Activated CD8-positive, alpha-beta memory T cell treated with anti-CD3 and anti-CD28 coated beads, Interleukin-2, amount 10 ng/mL, durations not matched to agents 7 days and 5 days (primary cell): ENCODE measurements around the gene SMAD7. TPM values are rescaled to one million over a fixed set of nuclear protein-coding genes. Genes with fewer than 3 reads are reported as not detected.

ENCODE experiments used
- ATAC-seq: fragments of 150-1000 bp; cut with Tn5 transposase; one replicate; pipeline ENCODE4 v1.10.0; 2021; ENCODE audit warnings: moderate library complexity
- CTCF ChIA-PET: fragments of 350-600 bp; sonication (Branson Sonifier 250); formaldehyde crosslinking; loops from one replicate; lab custom pipeline; 2021; ENCODE audit warnings: antibody characterized with exemption; lab: Charles Lee
- DNase-seq: peaks from one replicate; pipeline ENCODE4 v3.0.0-alpha.2; 2020
- H3K27ac Mint-ChIP-seq: one replicate; pipeline ENCODE4 v1.8.0; 2021; ENCODE audit warnings: mild to moderate bottlenecking, mixed read lengths
- H3K27me3 Mint-ChIP-seq: one replicate; pipeline ENCODE4 v1.8.0; 2021; ENCODE audit warnings: mixed read lengths
- H3K36me3 Mint-ChIP-seq: one replicate; pipeline ENCODE4 v1.8.0; 2021; ENCODE audit warnings: mild to moderate bottlenecking, mixed read lengths
- H3K4me1 Mint-ChIP-seq: one replicate; pipeline ENCODE4 v1.8.0; 2021; ENCODE audit warnings: mixed read lengths
- H3K4me3 Mint-ChIP-seq: one replicate; pipeline ENCODE4 v1.8.0; 2021; ENCODE audit warnings: mild to moderate bottlenecking, moderate library complexity, mixed read lengths
- H3K9me3 Mint-ChIP-seq: one replicate; pipeline ENCODE4 v1.8.0; 2022; ENCODE audit warnings: low read depth, mixed read lengths
- total RNA-seq, 2 experiments: library from RNA; stranded (reverse); gene quantifications; one replicate each; pipeline ENCODE4 v1.2.3, GENCODE V29; 2021

The SMAD7 gene
- total RNA-seq, 2 experiments from 2014 or later = 18.5 to 29.3 TPM

DNA sequence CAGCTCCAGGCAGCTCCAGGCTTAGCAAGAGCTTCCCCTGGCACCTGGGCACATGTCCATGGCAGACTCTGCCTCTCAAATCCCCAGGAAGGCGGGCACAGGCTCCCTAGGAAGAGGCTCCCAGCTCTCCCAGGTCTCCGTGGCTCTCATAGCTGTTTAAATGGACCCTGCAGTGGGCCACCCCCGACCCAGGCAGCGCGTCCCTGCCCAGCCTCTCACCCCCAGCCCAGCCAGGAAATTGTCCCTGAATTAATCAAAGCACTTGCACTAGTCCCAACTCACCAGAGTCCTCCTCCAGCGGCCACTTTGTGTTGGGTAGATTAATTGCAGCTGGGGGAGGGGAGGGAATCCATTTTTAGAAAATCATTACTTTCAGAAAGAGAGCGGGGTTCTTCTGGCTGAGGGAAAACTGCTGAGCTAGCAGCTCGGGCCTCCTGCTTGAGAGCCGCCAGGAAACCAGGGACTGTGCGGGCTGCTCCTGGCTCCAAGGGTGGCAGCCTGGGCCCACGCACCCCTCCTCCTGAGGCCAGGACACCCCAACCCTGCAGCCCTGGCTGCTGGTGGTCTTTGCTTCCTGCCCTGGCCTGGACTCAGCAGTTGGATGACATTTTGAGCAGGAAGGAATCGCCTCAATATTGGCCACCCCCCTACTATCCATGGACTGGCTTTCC is 36.0 kb downstream of the SMAD7 start:
- Mint-ChIP-seq H3K27ac (no peak overlapping the region), H3K9me3 (no peaks in the 10 kb centered on the region), H3K4me3 (no peak overlapping the region), H3K4me1 (peaks cover 25% of the 10 kb centered on the region), H3K27me3 (no peaks in the 10 kb centered on the region), H3K36me3 (peaks cover 2% of the 10 kb centered on the region)
- CTCF ChIA-PET = interaction anchor here (1.0 to 3.3 kb wide), 2 partner anchors 11 to 137 kb away, joined by 4 to 14 read pairs; no protein-coding TSS in a partner anchor
- ATAC-seq = no peak
- no peak for DNase-seq

DNA sequence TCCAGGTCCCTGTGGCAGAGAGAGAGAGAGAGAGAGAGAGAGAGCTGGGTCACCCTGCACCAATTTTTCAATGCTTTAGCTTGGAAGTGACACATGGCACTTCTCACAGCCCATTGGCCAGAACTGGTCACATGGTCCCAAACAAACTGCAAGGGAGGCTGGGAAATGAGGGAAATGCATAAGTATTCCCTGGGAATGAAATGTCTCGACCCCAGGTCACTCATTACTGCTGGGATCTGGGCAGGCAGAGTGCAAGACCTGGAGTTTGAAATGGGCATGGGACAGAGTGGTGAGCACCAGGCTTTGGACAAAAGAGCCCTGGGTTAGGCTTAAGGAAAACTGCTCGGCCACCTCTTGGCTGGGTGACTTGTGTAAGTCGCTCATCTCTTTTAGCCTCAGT is 37.0 kb downstream of the SMAD7 start:
- no peak for ATAC-seq
- Mint-ChIP-seq H3K27me3 (no peaks in the 10 kb centered on the region), H3K27ac (no peak overlapping the region), H3K4me3 (no peak overlapping the region), H3K9me3 (no peaks in the 10 kb centered on the region), H3K4me1 (peaks cover 31% of the 10 kb centered on the region), H3K36me3 (no peaks in the 10 kb centered on the region)
- CTCF ChIA-PET = interaction anchor here (0.9 to 3.3 kb wide), 5 partner anchors 12 to 128 kb away, joined by 3 to 14 read pairs (median 3); no protein-coding TSS in a partner anchor
- DNase-seq = no peak

DNA sequence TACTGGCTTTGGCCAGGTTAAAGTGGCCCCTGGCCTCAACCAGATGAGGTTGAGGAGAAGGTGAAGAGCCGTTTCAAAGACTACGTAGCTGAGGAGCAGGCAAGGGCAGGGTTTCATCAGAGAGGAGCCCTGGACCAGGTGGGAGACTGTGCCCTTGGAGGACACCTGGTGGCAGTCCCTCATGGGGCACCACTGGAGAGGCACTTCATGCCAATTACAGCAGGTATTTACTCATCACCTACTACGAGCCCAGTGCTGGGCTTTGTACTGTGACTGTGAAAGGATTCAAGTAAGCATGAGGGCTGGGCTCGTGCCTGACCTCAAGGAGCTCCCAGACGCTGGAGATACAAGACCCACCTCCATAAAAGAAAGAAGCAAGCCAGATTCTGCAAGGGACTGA is 37.6 kb downstream of the SMAD7 start:
- CTCF ChIA-PET = interaction anchor here (0.9 to 3.3 kb wide), 9 partner anchors 12 to 138 kb away, joined by 3 to 14 read pairs (median 5); no protein-coding TSS in a partner anchor
- Mint-ChIP-seq H3K4me3 (no peak overlapping the region), H3K27ac (no peak overlapping the region), H3K27me3 (no peaks in the 10 kb centered on the region), H3K4me1 (peaks cover 34% of the 10 kb centered on the region), H3K9me3 (no peaks in the 10 kb centered on the region), H3K36me3 (no peaks in the 10 kb centered on the region)
- DNase-seq (peak; percentile 68), ATAC-seq (peak; percentile 62)

DNA sequence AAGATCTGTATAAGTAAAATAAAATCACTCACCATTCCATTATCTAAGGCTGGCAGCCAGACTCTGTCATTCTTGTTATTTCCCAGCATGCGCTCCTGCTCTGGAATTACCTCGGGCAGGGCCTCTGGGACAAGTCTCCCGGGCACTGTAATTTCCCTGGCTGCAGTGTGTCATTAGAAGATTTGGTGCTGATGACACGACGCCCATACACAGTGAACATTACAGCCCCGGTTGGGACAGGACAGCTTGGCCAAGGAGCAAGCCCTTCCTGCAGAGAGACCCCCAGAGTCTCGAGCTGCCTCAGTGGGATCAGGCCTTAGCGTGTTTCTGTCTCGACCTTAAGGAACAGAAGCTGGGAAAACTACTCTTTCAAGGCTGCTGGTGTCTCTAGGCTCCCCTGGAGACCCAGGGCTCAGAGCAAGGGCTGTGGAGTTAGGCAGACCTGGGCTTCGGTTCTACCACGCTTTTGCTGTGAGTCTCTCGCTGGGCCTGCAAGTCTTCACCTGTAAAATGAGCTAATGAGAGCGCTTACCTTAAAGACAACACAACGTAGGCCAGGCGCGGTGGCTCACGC is 39.7 kb downstream of the SMAD7 start:
- Mint-ChIP-seq H3K27me3 (no peaks in the 10 kb centered on the region), H3K4me3 (no peak overlapping the region), H3K4me1 (peaks cover 32% of the 10 kb centered on the region), H3K36me3 (no peaks in the 10 kb centered on the region), H3K9me3 (no peaks in the 10 kb centered on the region), H3K27ac (no peak overlapping the region)
- CTCF ChIA-PET = no interaction called here
- ATAC-seq (no peak), DNase-seq (no peak)

DNA sequence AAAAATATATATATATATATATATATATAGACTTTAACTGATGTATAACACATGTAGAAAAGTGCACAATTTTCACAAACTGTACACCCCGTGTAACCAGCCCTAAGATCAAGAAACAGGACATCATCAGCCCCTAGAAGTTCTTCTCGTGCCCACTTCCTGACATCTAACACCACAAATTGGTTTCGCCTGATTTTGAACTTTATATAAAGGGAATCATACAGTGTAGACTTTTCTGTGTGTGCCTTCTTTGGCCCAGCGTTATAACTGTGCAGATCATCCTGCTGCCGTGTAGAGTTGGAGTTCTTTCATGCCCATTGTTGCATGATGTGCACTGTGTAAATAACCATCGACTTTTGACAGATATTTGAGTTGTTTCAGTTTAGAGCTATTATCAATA is 41.0 kb downstream of the SMAD7 start:
- Mint-ChIP-seq H3K4me1 (peaks cover 22% of the 10 kb centered on the region), H3K9me3 (peaks cover 2% of the 10 kb centered on the region), H3K36me3 (peaks cover 3% of the 10 kb centered on the region), H3K4me3 (no peak overlapping the region), H3K27me3 (peaks cover 4% of the 10 kb centered on the region), H3K27ac (peak overlapping the region; percentile 13)
- CTCF ChIA-PET = interaction anchor here (1.0 kb wide), 2 partner anchors 14 to 29 kb away, joined by 3 read pairs; no protein-coding TSS in a partner anchor
- DNase-seq (peak; percentile 56), ATAC-seq (peak; percentile 75)

- no peak for DNase-seq
- no peak overlapping the region for H3K4me3 Mint-ChIP-seq
- no peak for ATAC-seq
- peaks cover 4% of the 10 kb centered on the region for H3K27me3 Mint-ChIP-seq
- H3K9me3 Mint-ChIP-seq = peaks cover 4% of the 10 kb centered on the region
- H3K36me3 Mint-ChIP-seq = peaks cover 6% of the 10 kb centered on the region
- CTCF ChIA-PET = interaction anchor here (0.5 to 1.0 kb wide), 2 partner anchors 28 to 187 kb away, joined by 3 read pairs; no protein-coding TSS in a partner anchor
- H3K4me1 Mint-ChIP-seq = peaks cover 22% of the 10 kb centered on the region
- H3K27ac Mint-ChIP-seq = no peak overlapping the region
Measured at GRCh38 chr18:48908916-48909315, 41.8 kb downstream of the SMAD7 start.

- no peak overlapping the region for H3K4me3 Mint-ChIP-seq
- DNase-seq = no peak
- no peak overlapping the region for H3K27ac Mint-ChIP-seq
- peaks cover 4% of the 10 kb centered on the region for H3K9me3 Mint-ChIP-seq
- no peak for ATAC-seq
- H3K4me1 Mint-ChIP-seq = peaks cover 18% of the 10 kb centered on the region
- H3K27me3 Mint-ChIP-seq = peaks cover 4% of the 10 kb centered on the region
- CTCF ChIA-PET = interaction anchor here (1.8 kb wide), 1 partner anchor 229 kb away, joined by 5 read pairs; no protein-coding TSS in a partner anchor
- peaks cover 7% of the 10 kb centered on the region for H3K36me3 Mint-ChIP-seq
Measured at GRCh38 chr18:48905513-48905912, 45.3 kb downstream of the SMAD7 start.

GRCh38 chr18:48904847-48905394 is 45.8 kb downstream of the SMAD7 start:
- Mint-ChIP-seq H3K4me1 (peaks cover 17% of the 10 kb centered on the region), H3K4me3 (no peak overlapping the region), H3K36me3 (peaks cover 7% of the 10 kb centered on the region), H3K9me3 (peaks cover 4% of the 10 kb centered on the region), H3K27me3 (peaks cover 4% of the 10 kb centered on the region), H3K27ac (no peak overlapping the region)
- CTCF ChIA-PET = interaction anchor here (1.8 kb wide), 1 partner anchor 228 kb away, joined by 5 read pairs; no protein-coding TSS in a partner anchor
- no peak for ATAC-seq
- DNase-seq = no peak

DNA sequence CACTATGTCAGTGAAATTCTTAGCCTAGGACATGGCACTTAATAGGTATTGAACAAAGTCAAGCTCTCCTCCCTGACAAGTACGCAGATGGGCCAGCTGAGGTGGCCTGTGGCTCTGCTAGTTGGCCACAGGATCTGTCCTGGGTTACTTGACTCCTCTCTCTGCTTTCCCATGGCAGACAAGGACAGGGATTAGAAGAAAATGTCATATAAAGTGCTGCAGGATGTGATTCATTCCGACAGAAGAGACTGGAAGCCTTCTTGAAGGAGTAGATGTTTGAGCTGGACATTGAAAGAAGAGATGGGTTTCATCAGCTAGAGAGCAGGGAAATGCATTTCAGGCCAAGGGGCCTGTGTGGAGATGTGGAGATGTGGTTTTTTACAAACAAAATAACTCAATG is 46.7 kb downstream of the SMAD7 start:
- no peak for DNase-seq
- Mint-ChIP-seq H3K9me3 (peaks cover 4% of the 10 kb centered on the region), H3K27ac (no peak overlapping the region), H3K36me3 (peaks cover 9% of the 10 kb centered on the region), H3K4me1 (peaks cover 16% of the 10 kb centered on the region), H3K27me3 (peaks cover 4% of the 10 kb centered on the region), H3K4me3 (no peak overlapping the region)
- ATAC-seq = no peak
- CTCF ChIA-PET = interaction anchor here (1.8 kb wide), 1 partner anchor 227 kb away, joined by 5 read pairs; no protein-coding TSS in a partner anchor

- H3K27me3 Mint-ChIP-seq = peaks cover 4% of the 10 kb centered on the region
- H3K4me1 Mint-ChIP-seq = peaks cover 9% of the 10 kb centered on the region
- no peak overlapping the region for H3K27ac Mint-ChIP-seq
- DNase-seq = no peak
- peaks cover 4% of the 10 kb centered on the region for H3K9me3 Mint-ChIP-seq
- H3K4me3 Mint-ChIP-seq = no peak overlapping the region
- H3K36me3 Mint-ChIP-seq = peaks cover 9% of the 10 kb centered on the region
- no peak for ATAC-seq
- CTCF ChIA-PET = no interaction called here
Measured at GRCh38 chr18:48902856-48903601, 47.7 kb downstream of the SMAD7 start.

DNA sequence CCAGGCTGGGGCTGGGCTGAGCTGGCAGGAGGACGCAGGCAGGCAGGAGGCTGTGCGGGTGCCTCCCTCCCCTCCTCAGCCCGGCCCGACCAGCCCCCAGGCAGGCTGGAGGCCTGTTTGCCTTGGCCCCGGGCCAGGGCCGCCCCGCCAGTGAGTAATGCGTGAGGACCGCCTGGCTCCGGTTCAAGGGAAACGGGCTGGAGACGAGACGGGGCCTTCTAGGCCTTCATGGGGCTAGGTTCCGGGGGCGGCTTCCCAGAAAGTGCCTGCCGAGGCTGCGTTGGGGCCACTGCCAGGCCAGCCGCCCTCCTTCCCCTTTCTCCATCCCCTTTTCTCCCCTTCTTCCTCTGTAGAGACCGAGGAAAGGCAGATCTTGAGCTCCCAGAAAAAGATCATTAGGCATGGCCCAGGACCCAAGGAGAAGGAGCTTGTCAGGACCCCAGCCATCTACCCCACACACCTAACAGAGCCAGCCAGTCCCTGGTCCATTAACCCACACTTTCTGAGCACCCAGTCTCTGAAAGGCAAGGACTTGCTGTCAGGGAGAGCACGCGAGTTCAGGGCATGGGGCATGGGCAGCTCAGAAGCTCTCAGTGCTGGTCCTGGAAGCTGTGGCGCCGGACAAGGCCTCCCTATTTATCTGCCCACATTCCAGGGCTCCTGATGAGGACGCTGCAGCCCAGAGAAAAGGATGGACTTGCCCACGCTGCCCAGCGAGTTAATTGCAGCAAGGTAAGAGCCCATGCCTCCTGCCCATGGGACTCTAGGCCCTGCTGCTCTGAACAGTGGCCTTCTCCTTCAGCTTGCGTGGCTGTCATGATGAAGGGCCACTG is 48.5 kb downstream of the SMAD7 start:
- H3K4me3 Mint-ChIP-seq = no peak overlapping the region
- no peak for DNase-seq
- CTCF ChIA-PET = no interaction called here
- ATAC-seq = no peak
- H3K36me3 Mint-ChIP-seq = peaks cover 9% of the 10 kb centered on the region
- peaks cover 4% of the 10 kb centered on the region for H3K9me3 Mint-ChIP-seq
- no peak overlapping the region for H3K27ac Mint-ChIP-seq
- H3K27me3 Mint-ChIP-seq = peaks cover 4% of the 10 kb centered on the region
- H3K4me1 Mint-ChIP-seq = peaks cover 9% of the 10 kb centered on the region
